HL-60 (cell line): ENCODE data around the gene SESN2.
A peak's percentile ranks its signal among the peaks of the same experiment; 100 is the strongest.

ENCODE experiments used
- DNase-seq, 2 experiments: peaks; one replicate each; pipeline ENCODE4 v3.0.0-alpha.2; 2010 to 2020; ENCODE audit warnings: low read depth in 1 of 2, low spot score in 1 of 2
- H3K27ac ChIP-seq: fragments of 250-450 bp; sonication (Bioruptor Pico); replicated peaks from 2 replicates; pipeline ENCODE4 v1.5.1; 2020; ENCODE audit warnings: mild to moderate bottlenecking, moderate library complexity
- H3K27me3 ChIP-seq: fragments of 250-450 bp; sonication (Bioruptor Pico); 2 replicates; pipeline ENCODE4 v1.5.1; 2021; ENCODE audit warnings: mild to moderate bottlenecking, moderate library complexity; ENCODE audit not compliant: insufficient read depth, poor library complexity, severe bottlenecking
- H3K4me3 ChIP-seq: replicated peaks from 2 replicates; pipeline ENCODE4 v1.5.1; 2011; ENCODE audit warnings: mild to moderate bottlenecking, control low read depth, low read length; ENCODE audit not compliant: insufficient read depth
- GABPA ChIP-seq: IDR thresholded peaks from 2 replicates; pipeline ENCODE4 v1.6.1; 2012; ENCODE audit warnings: low read depth
- POLR2AphosphoS5 ChIP-seq: IDR thresholded peaks from 2 replicates; pipeline ENCODE4 v1.6.1; 2012; ENCODE audit warnings: low read depth
- SPI1 ChIP-seq: IDR thresholded peaks from 2 replicates; pipeline ENCODE4 v1.6.1; 2012; ENCODE audit warnings: low read depth, mild to moderate bottlenecking, borderline replicate concordance
- TF ChIP-seq, protein P1 (sequence below): IDR thresholded peaks from one replicate; pipeline ENCODE4 v1.5.1; 2011; ENCODE audit warnings: low read length, control low read depth, inconsistent platforms; ENCODE audit not compliant: insufficient read depth
- TF ChIP-seq, protein P2 (sequence below): IDR thresholded peaks from 2 replicates; pipeline ENCODE4 v1.6.1; 2012; ENCODE audit warnings: low read depth; ENCODE audit not compliant: insufficient replicate concordance

SESN2 gene

DNA sequence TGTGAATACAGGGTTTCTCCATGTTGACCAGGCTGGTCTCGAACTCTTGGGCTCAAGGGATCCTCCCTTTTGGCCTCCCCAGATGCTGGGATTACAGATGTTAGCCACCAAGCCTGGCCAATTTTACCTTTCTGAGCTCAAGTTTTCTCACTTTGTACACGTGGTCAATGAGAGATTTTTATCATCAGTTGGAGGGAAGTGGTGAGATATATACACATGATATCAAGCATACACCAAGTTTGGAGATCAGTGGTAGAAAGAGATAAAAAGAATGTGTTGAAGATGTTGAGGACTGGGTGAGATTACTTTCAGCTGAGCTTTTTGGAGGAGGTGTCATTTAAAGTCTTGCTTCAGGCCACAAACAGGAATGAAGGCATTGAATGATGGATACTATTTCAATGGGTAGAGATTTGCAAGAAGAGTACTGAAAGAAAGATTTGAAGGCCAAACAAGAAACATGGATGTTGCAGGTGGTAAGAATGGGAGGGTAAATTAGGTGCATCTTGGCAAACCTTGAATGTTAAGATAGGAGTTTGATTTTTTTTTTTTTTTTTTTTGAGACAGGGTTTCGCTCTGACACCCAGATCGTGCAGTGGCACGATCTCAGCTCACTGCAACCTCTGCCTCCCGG, 3.0 kb upstream of the SESN2 start:
- Histone ChIP-seq H3K27ac (no peak overlapping the region), H3K4me3 (no peak overlapping the region), H3K27me3 (no peaks in the 10 kb centered on the region)
- DNase-seq = no peak
- no peak for TF ChIP-seq POLR2AphosphoS5
- TF ChIP-seq, protein P1, sequence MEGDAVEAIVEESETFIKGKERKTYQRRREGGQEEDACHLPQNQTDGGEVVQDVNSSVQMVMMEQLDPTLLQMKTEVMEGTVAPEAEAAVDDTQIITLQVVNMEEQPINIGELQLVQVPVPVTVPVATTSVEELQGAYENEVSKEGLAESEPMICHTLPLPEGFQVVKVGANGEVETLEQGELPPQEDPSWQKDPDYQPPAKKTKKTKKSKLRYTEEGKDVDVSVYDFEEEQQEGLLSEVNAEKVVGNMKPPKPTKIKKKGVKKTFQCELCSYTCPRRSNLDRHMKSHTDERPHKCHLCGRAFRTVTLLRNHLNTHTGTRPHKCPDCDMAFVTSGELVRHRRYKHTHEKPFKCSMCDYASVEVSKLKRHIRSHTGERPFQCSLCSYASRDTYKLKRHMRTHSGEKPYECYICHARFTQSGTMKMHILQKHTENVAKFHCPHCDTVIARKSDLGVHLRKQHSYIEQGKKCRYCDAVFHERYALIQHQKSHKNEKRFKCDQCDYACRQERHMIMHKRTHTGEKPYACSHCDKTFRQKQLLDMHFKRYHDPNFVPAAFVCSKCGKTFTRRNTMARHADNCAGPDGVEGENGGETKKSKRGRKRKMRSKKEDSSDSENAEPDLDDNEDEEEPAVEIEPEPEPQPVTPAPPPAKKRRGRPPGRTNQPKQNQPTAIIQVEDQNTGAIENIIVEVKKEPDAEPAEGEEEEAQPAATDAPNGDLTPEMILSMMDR = no peak
- TF ChIP-seq GABPA = no peak
- no peak for TF ChIP-seq SPI1
- TF ChIP-seq, protein P2, sequence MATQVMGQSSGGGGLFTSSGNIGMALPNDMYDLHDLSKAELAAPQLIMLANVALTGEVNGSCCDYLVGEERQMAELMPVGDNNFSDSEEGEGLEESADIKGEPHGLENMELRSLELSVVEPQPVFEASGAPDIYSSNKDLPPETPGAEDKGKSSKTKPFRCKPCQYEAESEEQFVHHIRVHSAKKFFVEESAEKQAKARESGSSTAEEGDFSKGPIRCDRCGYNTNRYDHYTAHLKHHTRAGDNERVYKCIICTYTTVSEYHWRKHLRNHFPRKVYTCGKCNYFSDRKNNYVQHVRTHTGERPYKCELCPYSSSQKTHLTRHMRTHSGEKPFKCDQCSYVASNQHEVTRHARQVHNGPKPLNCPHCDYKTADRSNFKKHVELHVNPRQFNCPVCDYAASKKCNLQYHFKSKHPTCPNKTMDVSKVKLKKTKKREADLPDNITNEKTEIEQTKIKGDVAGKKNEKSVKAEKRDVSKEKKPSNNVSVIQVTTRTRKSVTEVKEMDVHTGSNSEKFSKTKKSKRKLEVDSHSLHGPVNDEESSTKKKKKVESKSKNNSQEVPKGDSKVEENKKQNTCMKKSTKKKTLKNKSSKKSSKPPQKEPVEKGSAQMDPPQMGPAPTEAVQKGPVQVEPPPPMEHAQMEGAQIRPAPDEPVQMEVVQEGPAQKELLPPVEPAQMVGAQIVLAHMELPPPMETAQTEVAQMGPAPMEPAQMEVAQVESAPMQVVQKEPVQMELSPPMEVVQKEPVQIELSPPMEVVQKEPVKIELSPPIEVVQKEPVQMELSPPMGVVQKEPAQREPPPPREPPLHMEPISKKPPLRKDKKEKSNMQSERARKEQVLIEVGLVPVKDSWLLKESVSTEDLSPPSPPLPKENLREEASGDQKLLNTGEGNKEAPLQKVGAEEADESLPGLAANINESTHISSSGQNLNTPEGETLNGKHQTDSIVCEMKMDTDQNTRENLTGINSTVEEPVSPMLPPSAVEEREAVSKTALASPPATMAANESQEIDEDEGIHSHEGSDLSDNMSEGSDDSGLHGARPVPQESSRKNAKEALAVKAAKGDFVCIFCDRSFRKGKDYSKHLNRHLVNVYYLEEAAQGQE = no peak

DNA sequence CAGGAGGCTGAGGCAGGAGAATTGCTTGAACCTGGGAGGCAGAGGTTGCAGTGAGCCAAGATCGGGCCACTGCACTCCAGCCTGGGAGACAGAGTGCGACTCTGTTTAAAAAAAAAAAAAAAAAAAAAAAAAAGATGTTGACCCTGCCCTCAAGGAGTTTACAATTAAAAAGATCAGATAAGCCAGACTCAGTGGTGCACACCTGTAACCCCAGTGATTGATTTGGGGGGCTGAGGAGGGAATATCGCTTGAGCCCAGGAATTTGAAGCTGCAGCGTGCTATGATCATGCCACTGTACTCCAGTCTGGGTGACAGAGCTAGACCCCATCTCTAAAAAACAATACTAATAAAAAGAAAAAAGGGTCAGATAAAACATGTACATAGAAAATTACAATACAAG, 1.6 kb upstream of the SESN2 start:
- Histone ChIP-seq H3K4me3 (no peak overlapping the region), H3K27me3 (no peaks in the 10 kb centered on the region), H3K27ac (no peak overlapping the region)
- DNase-seq = no peak
- TF ChIP-seq, protein P2 = no peak

DNA sequence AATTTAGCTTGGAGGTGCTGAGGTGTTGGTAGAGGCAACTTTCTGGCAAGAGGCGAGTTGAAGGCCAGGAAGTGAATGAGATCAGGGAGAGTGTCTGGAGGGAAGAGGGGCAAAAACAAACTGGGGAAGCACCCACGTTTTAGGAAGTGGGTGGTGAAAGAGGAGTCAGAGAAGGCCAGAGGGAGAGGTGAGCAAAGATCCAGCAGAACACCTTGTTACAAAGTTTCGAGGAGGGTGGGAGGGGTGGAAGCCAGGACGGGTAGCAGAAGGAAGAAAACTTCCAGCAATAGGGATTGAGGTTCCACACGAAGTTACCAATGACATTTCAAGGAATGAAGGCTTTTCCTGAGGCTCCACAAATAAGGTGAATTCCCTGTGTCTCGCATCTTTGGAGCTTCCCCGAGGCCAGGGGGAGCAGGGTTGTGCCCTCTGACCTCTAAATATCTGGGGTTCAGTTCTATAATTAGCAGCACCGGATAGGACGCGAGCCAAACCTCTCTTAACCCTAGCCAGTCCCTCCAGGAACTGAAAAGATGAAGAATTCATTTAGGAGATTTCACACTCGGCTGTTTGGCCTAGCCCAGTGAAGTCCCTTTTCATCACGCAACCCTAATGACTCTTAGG, 578 bp upstream of the SESN2 start:
- DNase-seq = peak; percentile 34 to 44
- Histone ChIP-seq H3K4me3 (no peak overlapping the region), H3K27ac (peak overlapping the region; percentile 65), H3K27me3 (no peaks in the 10 kb centered on the region)
- TF ChIP-seq, protein P2 = no peak
- TF ChIP-seq GABPA (no peak), SPI1 (peak; percentile 79), POLR2AphosphoS5 (no peak; the same call in 1 of the 2 replicates)
- TF ChIP-seq, protein P1 = no peak
